Trophoblast cell (in vitro differentiated cells and primary cell): ENCODE results near the gene TOX2. TPM values are rescaled to one million over a fixed set of nuclear protein-coding genes. Genes with fewer than 3 reads are reported as not detected.

Experiments
- DNase-seq, 2 donors: peaks; one replicate each; pipeline ENCODE4 v3.0.0-alpha.2; 2016
- H2AFZ ChIP-seq: 2 replicates; pipeline ENCODE4 v1.6.1; 2013; ENCODE audit warnings: low read length, moderate library complexity, mild to moderate bottlenecking; ENCODE audit not compliant: insufficient read depth, poor library complexity
- H2AK5ac ChIP-seq: 2 replicates; pipeline ENCODE4 v1.6.1; 2013; ENCODE audit warnings: mild to moderate bottlenecking, low read length
- H2BK120ac ChIP-seq: 2 replicates; pipeline ENCODE4 v1.6.1; 2013; ENCODE audit warnings: low read length, mild to moderate bottlenecking, moderate library complexity; ENCODE audit not compliant: insufficient read depth, poor library complexity
- H2BK12ac ChIP-seq: 2 replicates; pipeline ENCODE4 v1.6.1; 2013; ENCODE audit warnings: mild to moderate bottlenecking, low read length, moderate library complexity
- H2BK5ac ChIP-seq: 2 replicates; pipeline ENCODE4 v1.6.1; 2013; ENCODE audit warnings: low read length, low read depth, moderate library complexity, mild to moderate bottlenecking; ENCODE audit not compliant: poor library complexity
- H3K14ac ChIP-seq: 2 replicates; pipeline ENCODE4 v1.6.1; 2013; ENCODE audit warnings: mild to moderate bottlenecking, low read length
- H3K18ac ChIP-seq: 2 replicates; pipeline ENCODE4 v1.6.1; 2013; ENCODE audit warnings: mild to moderate bottlenecking, low read length
- H3K23ac ChIP-seq: 2 replicates; pipeline ENCODE4 v1.6.1; 2013; ENCODE audit warnings: low read length
- H3K27ac ChIP-seq: 2 replicates; pipeline ENCODE4 v1.5.1; 2013; ENCODE audit warnings: low read depth, mild to moderate bottlenecking, inconsistent platforms, low read length, moderate library complexity
- H3K27me3 ChIP-seq: 2 replicates; pipeline ENCODE4 v1.6.1; 2013; ENCODE audit warnings: inconsistent platforms, mild to moderate bottlenecking, low read length, moderate library complexity; ENCODE audit not compliant: insufficient read depth
- H3K36me3 ChIP-seq, 2 experiments: 1 replicate in 1 of 2; 2 replicates in 1 of 2; pipeline ENCODE4 v1.6.1; 2013; ENCODE audit warnings: low read length in 2 of 2, mild to moderate bottlenecking in 2 of 2, moderate library complexity in 1 of 2; ENCODE audit not compliant: insufficient read depth in 2 of 2, control insufficient read depth in 1 of 2
- H3K4ac ChIP-seq: 2 replicates; pipeline ENCODE4 v1.6.1; 2013; ENCODE audit warnings: low read depth, mild to moderate bottlenecking, low read length, moderate library complexity
- H3K4me1 ChIP-seq, 2 experiments: 1 replicate in 1 of 2; 2 replicates in 1 of 2; pipeline ENCODE4 v1.6.1; 2013; ENCODE audit warnings: low read length in 2 of 2, mild to moderate bottlenecking in 2 of 2, moderate library complexity in 1 of 2; ENCODE audit not compliant: insufficient read depth in 2 of 2, control insufficient read depth in 1 of 2
- H3K4me2 ChIP-seq: 2 replicates; pipeline ENCODE4 v1.6.1; 2013; ENCODE audit warnings: inconsistent platforms, mild to moderate bottlenecking, low read length, moderate library complexity
- H3K4me3 ChIP-seq: 2 replicates; pipeline ENCODE4 v1.5.1; 2013; ENCODE audit warnings: mild to moderate bottlenecking, low read depth, low read length, inconsistent platforms
- H3K79me1 ChIP-seq: one replicate; pipeline ENCODE4 v1.6.1; 2013; ENCODE audit warnings: low read length
- H3K79me2 ChIP-seq: 2 replicates; pipeline ENCODE4 v1.6.1; 2013; ENCODE audit warnings: low read length, mild to moderate bottlenecking; ENCODE audit not compliant: control insufficient read depth, insufficient read depth, poor library complexity
- H3K9ac ChIP-seq: 2 replicates; pipeline ENCODE4 v1.6.1; 2013; ENCODE audit warnings: mild to moderate bottlenecking, low read length
- H3K9me3 ChIP-seq: 2 replicates; pipeline ENCODE4 v1.6.1; 2013; ENCODE audit warnings: low read depth, mild to moderate bottlenecking, control low read depth, inconsistent platforms, low read length; ENCODE audit not compliant: insufficient read depth
- H4K12ac ChIP-seq: 2 replicates; pipeline ENCODE4 v1.6.1; 2013; ENCODE audit warnings: low read depth, mild to moderate bottlenecking, low read length, moderate library complexity
- H4K8ac ChIP-seq: 2 replicates; pipeline ENCODE4 v1.6.1; 2013; ENCODE audit warnings: low read depth, mild to moderate bottlenecking, low read length, moderate library complexity
- H4K91ac ChIP-seq: one replicate; pipeline ENCODE4 v1.6.1; 2013; ENCODE audit warnings: low read depth, mild to moderate bottlenecking, low read length, moderate library complexity
- WGBS: extraction: QIAGEN DNeasy Blood & Tissue Kit; methylation state at CpG from one replicate; pipeline ENCODE4 v1.1.7; 2013; ENCODE audit warnings: missing lambda C conversion rate; ENCODE audit not compliant: insufficient read length, insufficient coverage; ENCODE audit errors: extremely low coverage; 5-methylcytosine and 5-hydroxymethylcytosine counted together
- polyA plus RNA-seq: library from polyadenylated mRNA; stranded (reverse); fragments of 200-250 nt; gene quantifications from 2 replicates; pipeline ENCODE4 v1.2.3, GENCODE V29; 2013

Gene TOX2, protein sequence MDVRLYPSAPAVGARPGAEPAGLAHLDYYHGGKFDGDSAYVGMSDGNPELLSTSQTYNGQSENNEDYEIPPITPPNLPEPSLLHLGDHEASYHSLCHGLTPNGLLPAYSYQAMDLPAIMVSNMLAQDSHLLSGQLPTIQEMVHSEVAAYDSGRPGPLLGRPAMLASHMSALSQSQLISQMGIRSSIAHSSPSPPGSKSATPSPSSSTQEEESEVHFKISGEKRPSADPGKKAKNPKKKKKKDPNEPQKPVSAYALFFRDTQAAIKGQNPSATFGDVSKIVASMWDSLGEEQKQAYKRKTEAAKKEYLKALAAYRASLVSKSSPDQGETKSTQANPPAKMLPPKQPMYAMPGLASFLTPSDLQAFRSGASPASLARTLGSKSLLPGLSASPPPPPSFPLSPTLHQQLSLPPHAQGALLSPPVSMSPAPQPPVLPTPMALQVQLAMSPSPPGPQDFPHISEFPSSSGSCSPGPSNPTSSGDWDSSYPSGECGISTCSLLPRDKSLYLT
- polyA plus RNA-seq, result 0.37 and 0.42 TPM in 2 replicates

DNA sequence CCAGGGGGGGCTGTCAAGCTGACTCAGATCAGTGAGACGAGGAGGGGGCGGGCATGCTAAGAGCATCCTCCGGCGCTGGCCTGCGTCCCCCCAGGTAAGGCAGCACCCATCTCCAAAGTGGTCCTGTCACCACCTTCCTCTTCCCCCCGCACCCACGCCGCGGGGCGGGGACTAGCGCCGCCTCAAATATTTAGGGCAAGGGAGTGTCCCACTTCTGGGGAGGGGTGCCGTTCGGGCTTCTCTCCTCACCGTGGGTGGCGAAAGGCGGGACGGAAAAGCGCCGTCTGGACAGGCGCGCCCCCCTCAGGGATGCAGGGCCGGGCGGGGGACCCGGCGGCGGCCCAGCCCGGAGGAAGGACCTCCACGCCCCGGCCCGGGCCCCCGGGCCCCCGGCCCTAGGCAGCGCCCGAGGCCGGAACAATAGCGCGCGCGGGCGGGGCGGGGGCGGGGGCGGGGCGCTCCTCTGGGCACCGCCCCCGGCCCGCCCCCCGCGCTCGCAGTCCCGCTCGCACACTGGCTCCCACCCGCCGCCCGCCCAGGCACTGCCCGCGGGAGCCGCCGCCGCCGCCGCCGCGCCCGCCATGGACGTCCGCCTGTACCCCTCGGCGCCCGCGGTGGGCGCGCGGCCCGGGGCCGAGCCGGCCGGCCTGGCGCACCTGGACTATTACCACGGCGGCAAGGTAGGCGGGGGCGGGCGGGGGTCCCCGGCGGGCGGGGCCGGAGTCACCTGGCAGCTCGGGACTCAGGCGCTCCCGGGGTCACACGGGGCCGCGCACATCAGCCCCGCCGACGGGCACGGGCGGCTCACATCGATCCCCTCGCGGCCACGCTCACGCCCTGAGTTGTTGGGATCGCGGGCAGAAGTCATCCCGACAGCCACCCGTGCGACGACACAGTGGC, at the start of gene TOX2:
TSS of gene TOX2 (plus strand) at position 542 of the 900 bp plus-strand sequence. CDS start at position 582, 40 bp downstream.
- peak within 1 kb of the TSS; percentile 97 for H3K23ac ChIP-seq
- H3K4ac ChIP-seq, result no peak within 1 kb of the TSS
- H3K14ac ChIP-seq, result no peak within 1 kb of the TSS
- H2BK12ac ChIP-seq, result no peak within 1 kb of the TSS
- H2BK120ac ChIP-seq, result no peak within 1 kb of the TSS
- H2AFZ ChIP-seq, result peak within 1 kb of the TSS; percentile 52
- no peak within 1 kb of the TSS for H2AK5ac ChIP-seq
- H3K18ac ChIP-seq, result no peak within 1 kb of the TSS
- peak within 1 kb of the TSS; percentile 57 for H3K4me3 ChIP-seq
- H3K4me2 ChIP-seq, result peak within 1 kb of the TSS; percentile 66
- peaks cover 3 to 11% of the 10 kb centered on the region in 2 experiments for H3K4me1 ChIP-seq
- no CpG with 5 or more reads among the region's 111 CpGs for WGBS
- H3K27me3 ChIP-seq, result peaks cover 33% of the 10 kb centered on the region
- H3K36me3 ChIP-seq, result no peaks in the 10 kb centered on the region
- no peak within 1 kb of the TSS for H3K9ac ChIP-seq
- DNase-seq, result no peak
- H2BK5ac ChIP-seq, result no peak within 1 kb of the TSS
- H3K27ac ChIP-seq, result no peak within 1 kb of the TSS
- H4K12ac ChIP-seq, result peak within 1 kb of the TSS; percentile 69
- H4K91ac ChIP-seq, result peak within 1 kb of the TSS; percentile 56
- H3K9me3 ChIP-seq, result peaks cover 11% of the 10 kb centered on the region
- no peaks in the 10 kb centered on the region for H3K79me2 ChIP-seq
- H3K79me1 ChIP-seq, result no peaks in the 10 kb centered on the region
- no peak within 1 kb of the TSS for H4K8ac ChIP-seq

DNA sequence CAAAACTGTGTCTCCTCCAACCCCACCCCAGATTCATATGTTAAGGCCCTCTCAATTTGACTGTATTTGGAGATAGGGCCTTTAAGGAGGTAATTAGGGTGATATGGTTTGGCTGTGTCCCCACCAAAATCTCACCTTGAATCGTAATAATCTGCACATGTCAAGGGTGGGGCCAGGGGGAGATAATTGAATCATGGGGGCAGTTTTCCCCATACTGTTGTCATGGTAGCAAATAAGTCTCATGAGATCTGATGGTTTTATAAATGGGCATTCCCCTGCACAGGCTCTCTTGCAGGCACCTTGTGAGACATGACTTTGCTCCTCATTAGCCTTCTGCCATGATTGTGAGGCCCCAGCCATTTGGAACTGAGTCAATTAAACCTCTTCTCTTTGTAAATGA, 46.6 kb upstream of the TOX2 start:
- no peak overlapping the region for H2BK12ac ChIP-seq
- no peak overlapping the region for H2AK5ac ChIP-seq
- no peak overlapping the region for H3K27ac ChIP-seq
- H2BK120ac ChIP-seq, result no peak overlapping the region
- no peak overlapping the region for H3K9ac ChIP-seq
- no peak overlapping the region for H4K91ac ChIP-seq
- no peak overlapping the region for H4K12ac ChIP-seq
- no peaks in the 10 kb centered on the region for H3K4me1 ChIP-seq
- H3K79me2 ChIP-seq, result no peaks in the 10 kb centered on the region
- H3K36me3 ChIP-seq, result no peaks in the 10 kb centered on the region
- H3K4me3 ChIP-seq, result no peak overlapping the region
- no peak overlapping the region for H3K14ac ChIP-seq
- no CpG with 5 or more reads among the region's 1 CpG for WGBS
- H2AFZ ChIP-seq, result no peak overlapping the region
- H2BK5ac ChIP-seq, result no peak overlapping the region
- no peak overlapping the region for H3K4ac ChIP-seq
- no peaks in the 10 kb centered on the region for H3K27me3 ChIP-seq
- H3K23ac ChIP-seq, result no peak overlapping the region
- no peaks in the 10 kb centered on the region for H3K79me1 ChIP-seq
- H3K18ac ChIP-seq, result no peak overlapping the region
- no peak overlapping the region for H3K4me2 ChIP-seq
- H3K9me3 ChIP-seq, result no peaks in the 10 kb centered on the region
- no peak overlapping the region for H4K8ac ChIP-seq
- DNase-seq, result no peak

DNA sequence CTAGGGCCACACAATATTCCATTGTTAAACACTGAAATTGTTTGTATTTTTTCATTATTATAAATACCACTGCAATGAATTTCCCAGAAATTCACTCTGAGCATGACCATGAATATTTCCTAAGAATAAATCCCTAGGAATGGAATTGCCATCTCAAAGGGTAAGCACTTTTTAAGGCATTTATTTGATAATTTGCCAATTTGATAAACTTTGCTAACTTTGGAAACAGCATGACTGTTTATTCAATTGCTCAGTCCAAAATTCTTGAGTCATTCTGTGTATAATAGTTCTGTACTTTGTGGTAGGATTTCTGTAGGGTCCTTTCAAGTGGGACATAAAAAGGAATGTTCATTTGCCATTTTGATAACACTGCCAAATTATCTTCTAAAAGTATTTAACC, 44.2 kb upstream of the TOX2 start:
- Histone ChIP-seq H3K18ac (no peak overlapping the region), H3K4ac (no peak overlapping the region), H4K91ac (no peak overlapping the region), H4K12ac (no peak overlapping the region), H3K4me2 (no peak overlapping the region), H2BK120ac (no peak overlapping the region), H3K79me1 (no peaks in the 10 kb centered on the region), H3K36me3 (no peaks in the 10 kb centered on the region), H3K4me3 (no peak overlapping the region), H2AK5ac (no peak overlapping the region), H3K79me2 (no peaks in the 10 kb centered on the region), H3K27ac (no peak overlapping the region), H3K9ac (no peak overlapping the region), H3K27me3 (no peaks in the 10 kb centered on the region), H2BK12ac (no peak overlapping the region), H3K23ac (no peak overlapping the region), H4K8ac (no peak overlapping the region), H2BK5ac (no peak overlapping the region), H3K14ac (no peak overlapping the region), H3K4me1 (no peaks in the 10 kb centered on the region), H3K9me3 (no peaks in the 10 kb centered on the region), H2AFZ (no peak overlapping the region)
- DNase-seq, result no peak

DNA sequence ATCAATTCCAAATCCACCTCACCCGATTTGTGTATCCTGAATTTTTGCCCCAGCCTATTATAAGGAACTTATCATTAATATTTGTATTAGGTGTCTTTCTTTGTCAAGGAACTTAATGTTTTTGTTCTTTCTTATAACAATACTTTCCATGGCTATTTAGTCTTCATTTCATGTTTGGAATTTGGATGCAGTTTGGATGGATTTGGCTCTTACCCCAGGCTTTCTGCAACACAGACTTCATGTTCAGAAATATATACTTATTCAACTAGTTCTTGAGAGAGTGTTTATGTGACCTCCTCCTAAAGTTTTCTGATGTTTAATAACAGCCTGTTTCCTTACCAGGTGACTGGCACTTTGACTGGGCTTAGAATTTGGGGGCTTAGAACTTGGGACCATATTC, 35.9 kb upstream of the TOX2 start:
- Histone ChIP-seq H3K18ac (no peak overlapping the region), H3K27ac (no peak overlapping the region), H3K27me3 (no peaks in the 10 kb centered on the region), H3K23ac (no peak overlapping the region), H3K79me1 (no peaks in the 10 kb centered on the region), H3K9ac (no peak overlapping the region), H3K4ac (no peak overlapping the region), H2BK12ac (no peak overlapping the region), H2AK5ac (no peak overlapping the region), H3K79me2 (no peaks in the 10 kb centered on the region), H3K4me2 (no peak overlapping the region), H2AFZ (no peak overlapping the region), H4K12ac (no peak overlapping the region), H4K91ac (no peak overlapping the region), H3K14ac (no peak overlapping the region), H3K9me3 (no peaks in the 10 kb centered on the region), H2BK120ac (no peak overlapping the region), H4K8ac (no peak overlapping the region), H3K4me1 (no peaks in the 10 kb centered on the region), H3K36me3 (no peaks in the 10 kb centered on the region), H3K4me3 (no peak overlapping the region), H2BK5ac (no peak overlapping the region)
- WGBS, result no CpG with 5 or more reads among the region's 1 CpG
- no peak for DNase-seq
